Thoracic aorta (tissue), 2 donors: ENCODE results near the gene SLC25A10. TPM values are rescaled to one million over a fixed set of nuclear protein-coding genes. Genes with fewer than 3 reads are reported as not detected.

Source experiments
- ATAC-seq: fragments of 150-250 bp; one replicate; pipeline ENCODE4 v1.8.0; 2017; ENCODE audit warnings: low read depth; ENCODE audit not compliant: insufficient number of reproducible peaks, low FRiP score
- DNase-seq: peaks from one replicate; pipeline ENCODE4 v3.0.0-alpha.2; 2020; ENCODE audit warnings: low spot score
- H3K27ac ChIP-seq, 2 donors: fragments of 200-600 bp; sonication (generic); 1 replicate in 1 of 2; 2 replicates in 1 of 2; pipeline ENCODE4 v1.5.1; 2016; ENCODE audit warnings: mild to moderate bottlenecking in 2 of 2, moderate library complexity in 2 of 2
- H3K27me3 ChIP-seq: fragments of 200-600 bp; sonication (generic); replicated peaks from 2 replicates; pipeline ENCODE4 v1.6.0; 2016; ENCODE audit warnings: mild to moderate bottlenecking; ENCODE audit not compliant: insufficient read depth
- H3K36me3 ChIP-seq: fragments of 200-600 bp; sonication (generic); one replicate; pipeline ENCODE4 v1.5.1; 2016
- H3K4me1 ChIP-seq, 2 donors: fragments of 200-600 bp; sonication (generic); 1 replicate in 1 of 2; 2 replicates in 1 of 2; pipeline versions ENCODE4 v1.5.1 to v1.6.0; 2016; ENCODE audit warnings: low read depth in 2 of 2, mild to moderate bottlenecking in 1 of 2; ENCODE audit not compliant: control insufficient read depth in 1 of 2
- H3K4me3 ChIP-seq: fragments of 200-600 bp; sonication (generic); 2 replicates; pipeline ENCODE4 v1.5.1; 2016; ENCODE audit warnings: mild to moderate bottlenecking
- H3K9me3 ChIP-seq: fragments of 200-600 bp; sonication (generic); 2 replicates; pipeline ENCODE4 v1.5.1; 2016
- total RNA-seq, 2 donors: library from RNA; depleted of rRNA; stranded (reverse); fragments of >200 nt; gene quantifications; one replicate each; pipeline versions ENCODE4 v1.1.0 to v1.2.3, GENCODE V29; 2016
- TF ChIP-seq, protein P1 (sequence below): fragments of 200-600 bp; sonication (generic); IDR thresholded peaks from one replicate; pipeline ENCODE4 v1.5.1; 2019; ENCODE audit warnings: antibody characterized with exemption

The SLC25A10 gene
- total RNA-seq, 2 donors from 2014 or later = 2.2 to 4.7 TPM

DNA sequence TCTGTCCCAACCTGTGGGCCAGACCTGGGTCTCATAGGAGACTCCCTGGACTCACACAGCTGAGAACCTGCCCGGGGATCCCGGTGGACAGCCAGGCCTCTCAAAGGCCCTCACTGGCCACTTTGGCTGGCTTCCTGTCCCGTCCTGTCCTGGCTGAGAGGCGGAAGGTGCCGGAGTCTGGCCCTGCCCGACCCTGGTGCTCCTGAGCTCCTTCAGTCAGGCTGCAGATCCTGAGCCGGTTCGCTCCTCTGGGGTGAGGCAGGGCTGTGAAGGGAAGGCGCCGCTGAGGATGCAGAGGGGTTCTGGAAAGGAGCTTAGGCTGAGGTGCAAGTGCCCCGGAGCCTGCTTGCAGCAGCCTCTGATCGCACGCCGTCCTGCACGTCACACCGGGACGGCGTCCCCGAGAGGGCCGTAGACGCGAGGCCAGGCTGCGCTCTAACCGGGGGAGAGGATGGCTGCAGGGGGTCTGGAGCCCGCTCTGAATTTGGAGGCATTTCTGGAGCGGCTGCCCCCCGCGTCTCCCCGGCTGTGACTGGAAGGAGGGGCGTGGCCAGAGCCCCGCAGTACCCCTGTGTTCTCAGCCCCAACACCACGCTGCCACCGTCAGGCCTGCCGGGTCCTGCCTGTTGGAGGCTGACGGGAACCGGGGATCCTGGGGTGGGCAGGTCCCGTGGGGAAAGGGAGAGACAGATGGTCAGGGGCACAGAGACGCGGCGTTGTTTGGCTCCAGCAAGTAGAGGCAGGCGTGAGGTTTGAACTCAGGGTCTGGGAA, 24.1 kb upstream of the SLC25A10 start:
- H3K4me3 ChIP-seq = no peak overlapping the region
- DNase-seq = no peak
- H3K36me3 ChIP-seq = peaks cover 62% of the 10 kb centered on the region
- H3K27ac ChIP-seq = no peak overlapping the region
- no peaks in the 10 kb centered on the region for H3K9me3 ChIP-seq
- peaks cover 12 to 16% of the 10 kb centered on the region in 2 donors for H3K4me1 ChIP-seq
- no peaks in the 10 kb centered on the region for H3K27me3 ChIP-seq
- TF ChIP-seq, protein P1, sequence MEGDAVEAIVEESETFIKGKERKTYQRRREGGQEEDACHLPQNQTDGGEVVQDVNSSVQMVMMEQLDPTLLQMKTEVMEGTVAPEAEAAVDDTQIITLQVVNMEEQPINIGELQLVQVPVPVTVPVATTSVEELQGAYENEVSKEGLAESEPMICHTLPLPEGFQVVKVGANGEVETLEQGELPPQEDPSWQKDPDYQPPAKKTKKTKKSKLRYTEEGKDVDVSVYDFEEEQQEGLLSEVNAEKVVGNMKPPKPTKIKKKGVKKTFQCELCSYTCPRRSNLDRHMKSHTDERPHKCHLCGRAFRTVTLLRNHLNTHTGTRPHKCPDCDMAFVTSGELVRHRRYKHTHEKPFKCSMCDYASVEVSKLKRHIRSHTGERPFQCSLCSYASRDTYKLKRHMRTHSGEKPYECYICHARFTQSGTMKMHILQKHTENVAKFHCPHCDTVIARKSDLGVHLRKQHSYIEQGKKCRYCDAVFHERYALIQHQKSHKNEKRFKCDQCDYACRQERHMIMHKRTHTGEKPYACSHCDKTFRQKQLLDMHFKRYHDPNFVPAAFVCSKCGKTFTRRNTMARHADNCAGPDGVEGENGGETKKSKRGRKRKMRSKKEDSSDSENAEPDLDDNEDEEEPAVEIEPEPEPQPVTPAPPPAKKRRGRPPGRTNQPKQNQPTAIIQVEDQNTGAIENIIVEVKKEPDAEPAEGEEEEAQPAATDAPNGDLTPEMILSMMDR = no peak
- no peak for ATAC-seq

DNA sequence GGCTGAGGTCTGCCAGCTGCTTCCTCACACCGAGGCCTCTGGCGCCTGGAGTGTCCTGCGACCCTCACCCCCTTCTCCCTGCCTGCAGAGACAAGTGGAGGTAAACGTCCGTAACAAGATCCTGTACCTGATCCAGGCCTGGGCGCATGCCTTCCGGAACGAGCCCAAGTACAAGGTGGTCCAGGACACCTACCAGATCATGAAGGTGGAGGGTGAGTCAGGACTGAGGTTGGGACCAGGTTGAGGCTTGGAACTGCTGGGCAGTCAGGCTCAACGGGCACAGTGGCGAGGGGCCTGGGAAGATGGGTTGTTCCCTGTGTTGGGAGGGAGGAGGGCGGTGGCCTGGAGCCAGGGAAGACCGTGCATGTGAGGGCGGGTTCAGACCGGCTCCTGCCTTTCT, 23.5 kb upstream of the SLC25A10 start:
- H3K27me3 ChIP-seq = no peaks in the 10 kb centered on the region
- DNase-seq = no peak
- H3K9me3 ChIP-seq = no peaks in the 10 kb centered on the region
- no peak overlapping the region for H3K27ac ChIP-seq
- H3K4me1 ChIP-seq = peaks cover 12 to 16% of the 10 kb centered on the region in 2 donors
- peaks cover 68% of the 10 kb centered on the region for H3K36me3 ChIP-seq
- H3K4me3 ChIP-seq = no peak overlapping the region
- TF ChIP-seq, protein P1 = no peak
- no peak for ATAC-seq

DNA sequence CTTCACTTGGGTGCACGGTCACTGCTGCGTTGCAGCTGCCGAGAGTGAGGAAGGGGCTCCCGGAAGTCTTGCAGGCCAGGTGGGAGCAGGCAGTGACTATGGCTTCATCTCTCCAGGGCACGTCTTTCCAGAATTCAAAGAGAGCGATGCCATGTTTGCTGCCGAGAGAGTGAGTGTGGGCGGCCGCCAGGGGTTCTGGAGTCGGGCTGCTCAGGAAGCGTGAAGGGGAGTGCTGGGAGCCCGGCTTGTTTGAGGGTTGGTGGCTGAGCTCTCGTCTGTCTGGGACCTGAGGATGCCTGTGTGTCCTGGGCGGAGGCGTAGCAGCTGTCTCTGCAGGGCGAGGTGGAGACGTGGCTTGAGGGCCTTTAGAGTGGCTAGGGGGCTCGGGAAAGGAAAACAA, 22.0 kb upstream of the SLC25A10 start:
- TF ChIP-seq, protein P1 = no peak
- Histone ChIP-seq H3K27me3 (no peaks in the 10 kb centered on the region), H3K36me3 (peaks cover 83% of the 10 kb centered on the region), H3K4me3 (no peak overlapping the region), H3K4me1 (peaks cover 6 to 9% of the 10 kb centered on the region in 2 donors), H3K9me3 (no peaks in the 10 kb centered on the region), H3K27ac (no peak overlapping the region)
- ATAC-seq (no peak), DNase-seq (no peak)

DNA sequence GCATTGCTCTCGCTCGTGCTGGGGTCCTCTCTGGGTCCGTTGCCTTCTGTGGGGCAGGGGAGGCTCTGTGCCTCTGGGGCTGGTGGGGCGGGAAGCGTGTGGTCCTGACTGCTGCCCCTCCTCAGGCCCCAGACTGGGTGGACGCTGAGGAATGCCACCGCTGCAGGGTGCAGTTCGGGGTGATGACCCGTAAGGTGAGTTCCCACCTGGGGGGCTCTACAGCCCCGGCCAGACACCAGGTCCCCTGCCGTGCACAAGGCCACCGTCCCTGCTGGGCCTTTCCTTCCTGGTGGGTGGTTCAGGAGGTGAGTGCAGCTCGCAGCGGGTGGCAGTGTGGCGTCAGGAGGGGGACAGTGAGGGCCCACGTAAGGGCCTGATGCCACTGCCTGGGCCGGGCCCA, 21.5 kb upstream of the SLC25A10 start:
- H3K4me3 ChIP-seq = no peak overlapping the region
- TF ChIP-seq, protein P1 = no peak
- H3K9me3 ChIP-seq = no peaks in the 10 kb centered on the region
- H3K36me3 ChIP-seq = peaks cover 87% of the 10 kb centered on the region
- no peaks in the 10 kb centered on the region for H3K27me3 ChIP-seq
- no peak for ATAC-seq
- DNase-seq = no peak
- H3K4me1 ChIP-seq = peaks cover under 1 to 4% of the 10 kb centered on the region in 2 donors
- H3K27ac ChIP-seq = no peak overlapping the region

DNA sequence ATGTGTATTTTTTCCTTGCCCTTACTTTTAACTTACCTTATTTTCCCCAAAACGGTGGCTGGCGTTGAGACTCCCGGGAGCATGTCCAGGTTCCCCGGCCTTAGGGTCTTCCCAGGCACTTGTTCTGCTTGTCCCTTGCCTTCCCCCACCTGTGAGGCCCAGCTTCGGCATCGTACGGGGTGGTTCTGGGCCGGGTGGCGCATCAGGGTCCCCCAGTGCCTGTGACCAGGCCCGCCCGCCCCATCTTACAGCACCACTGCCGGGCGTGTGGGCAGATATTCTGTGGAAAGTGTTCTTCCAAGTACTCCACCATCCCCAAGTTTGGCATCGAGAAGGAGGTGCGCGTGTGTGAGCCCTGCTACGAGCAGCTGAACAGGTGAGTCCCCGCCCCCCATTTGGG, 20.9 kb upstream of the SLC25A10 start:
- H3K27me3 ChIP-seq = no peaks in the 10 kb centered on the region
- no peak for ATAC-seq
- DNase-seq = no peak
- H3K4me3 ChIP-seq = no peak overlapping the region
- peaks cover 87% of the 10 kb centered on the region for H3K36me3 ChIP-seq
- H3K4me1 ChIP-seq = no peaks in the 10 kb centered on the region
- TF ChIP-seq, protein P1 = no peak
- no peaks in the 10 kb centered on the region for H3K9me3 ChIP-seq
- no peak overlapping the region for H3K27ac ChIP-seq
